ENCODE measurements around the gene OR5V1.
"Not testable (repeated sequence)": the region's sequence is repeated elsewhere in the genome, so short reads cannot be mapped to it uniquely, and the experiment has no call there.

OR5V1 gene

DNA sequence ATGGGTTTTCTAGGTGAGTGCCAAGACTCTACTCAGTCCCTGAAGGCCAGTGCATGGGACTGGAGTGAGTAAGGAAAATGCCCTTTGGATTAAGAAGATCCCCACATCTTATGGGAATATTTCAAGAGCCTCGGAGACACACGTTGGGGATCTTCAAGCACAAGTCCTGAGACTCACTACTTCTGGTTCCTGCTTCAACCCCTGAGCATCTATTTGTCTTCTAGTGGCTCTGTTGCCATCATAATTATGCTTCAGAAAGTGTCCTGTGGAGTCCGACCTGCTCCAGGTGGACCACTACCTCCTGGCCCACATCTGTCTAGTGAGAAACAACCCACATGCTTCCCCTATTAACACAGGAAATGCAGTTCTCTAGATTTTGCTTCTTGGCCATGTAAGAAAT is at the start of gene OR5V1:
Gene OR5V1, minus strand, starts transcription at position 101 of the 400 bp plus-strand sequence. CDS start 12,670 bp downstream, outside the sequence.
- DNase-seq (ENCODE audit: low read depth in 3 of 3) = no peak

DNA sequence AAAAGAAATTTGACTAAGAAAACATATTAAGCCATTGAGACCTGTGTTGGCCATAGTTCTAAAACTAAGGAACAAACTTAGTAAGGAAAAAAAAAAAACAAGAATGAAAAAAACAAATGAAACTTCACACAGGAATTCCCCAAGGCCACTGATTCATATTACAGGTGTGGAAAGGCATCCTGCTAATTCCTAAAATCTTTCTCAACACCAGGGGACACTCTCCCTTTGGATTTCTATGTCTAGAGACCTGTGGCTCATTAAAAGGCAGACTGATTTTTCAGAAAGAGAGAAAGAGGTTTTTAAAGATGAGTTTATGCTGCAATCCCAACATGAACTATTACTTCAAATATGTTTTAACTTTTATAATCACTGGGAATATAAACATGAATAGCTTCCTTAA is 45.9 kb upstream of the OR5V1 start, which contains the start of gene OR12D1:
Gene OR12D1, plus strand, starts transcription at position 341 of the 400 bp plus-strand sequence.
- DNase-seq (ENCODE audit: low read depth in 3 of 3) = no peak

DNA sequence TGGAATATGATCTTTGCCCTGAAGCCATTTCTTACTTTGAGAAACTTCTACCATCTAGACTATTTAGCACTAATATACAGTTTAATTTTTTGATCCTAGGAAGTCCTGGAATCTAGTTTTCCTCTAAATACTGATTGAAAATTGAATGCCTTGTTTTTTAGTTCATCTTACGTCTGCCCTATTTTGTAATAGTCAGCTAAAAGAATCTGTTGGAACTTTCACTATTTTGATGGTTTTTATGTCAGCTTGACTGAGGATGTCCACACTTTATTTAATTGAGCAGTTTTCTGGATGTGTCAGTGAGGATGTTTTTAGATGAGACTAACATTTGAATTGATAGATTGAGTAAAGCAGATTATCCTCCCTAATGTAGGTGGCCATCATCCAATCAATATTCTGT is 35.1 kb upstream of the OR5V1 start:
- no peak for DNase-seq (ENCODE audit: low read depth in 3 of 3)

DNA sequence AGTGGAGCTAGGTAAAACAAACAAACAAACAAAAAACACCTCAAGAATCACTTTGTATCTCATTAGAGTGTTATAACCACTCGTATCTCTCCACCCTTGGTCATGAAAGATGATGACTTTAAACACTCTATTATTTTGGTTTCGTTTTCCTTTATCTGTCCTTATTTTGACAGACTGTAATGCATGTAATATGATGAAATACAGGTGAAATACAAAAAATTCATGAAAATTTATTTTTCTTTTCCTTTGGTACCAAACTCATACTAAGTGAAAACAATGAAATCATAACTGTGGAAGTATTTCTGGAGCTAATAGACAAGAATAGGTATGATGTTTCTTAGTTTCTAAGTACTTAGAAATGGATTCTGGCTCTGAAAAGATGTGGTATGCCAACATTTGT is 30.9 kb upstream of the OR5V1 start:
- no peak for DNase-seq (ENCODE audit: low read depth in 3 of 3)

DNA sequence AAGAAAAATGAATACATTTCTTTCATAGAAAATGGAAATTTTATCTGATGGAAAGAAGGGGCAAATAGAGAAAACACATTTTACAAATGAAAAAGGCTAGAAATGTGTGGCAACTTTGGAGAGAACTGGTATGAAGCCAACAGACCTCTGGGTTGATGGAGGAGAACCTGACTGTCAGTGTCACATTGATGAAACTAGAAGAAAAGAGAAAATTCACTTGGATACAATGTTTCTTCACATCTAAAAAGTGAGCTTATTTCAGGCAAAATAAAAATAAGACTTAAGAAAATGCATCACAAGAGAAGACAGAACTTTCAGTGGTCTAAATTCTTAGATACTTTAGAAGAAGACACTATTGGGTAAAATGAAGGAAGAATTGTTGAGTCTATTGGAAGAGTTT is 26.7 kb upstream of the OR5V1 start, which contains the start of gene OR12D2:
Gene OR12D2, plus strand, starts transcription at position 301 of the 400 bp plus-strand sequence. CDS start 1,069 bp downstream, outside the sequence.
- no peak for DNase-seq (ENCODE audit: low read depth in 3 of 3)

DNA sequence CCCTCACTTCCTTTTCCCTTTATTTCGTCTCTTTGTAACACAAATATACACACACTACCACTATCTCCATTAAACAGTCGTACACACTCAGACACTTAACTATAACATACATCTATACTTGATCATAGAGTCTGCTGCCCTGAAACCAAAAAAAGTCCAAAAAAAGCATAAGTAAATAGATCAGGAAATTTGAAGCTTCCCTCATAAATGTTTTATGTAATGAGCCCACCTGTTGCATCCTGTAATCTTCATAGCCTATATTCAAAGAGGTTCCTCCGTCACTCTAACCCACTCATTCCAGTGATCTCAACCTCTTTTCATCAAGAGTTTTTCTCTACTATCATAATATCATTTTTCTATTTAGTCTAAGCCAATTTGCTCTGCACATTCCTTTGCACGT is 19.9 kb upstream of the OR5V1 start:
- DNase-seq (ENCODE audit: low read depth in 3 of 3) = no peak

DNA sequence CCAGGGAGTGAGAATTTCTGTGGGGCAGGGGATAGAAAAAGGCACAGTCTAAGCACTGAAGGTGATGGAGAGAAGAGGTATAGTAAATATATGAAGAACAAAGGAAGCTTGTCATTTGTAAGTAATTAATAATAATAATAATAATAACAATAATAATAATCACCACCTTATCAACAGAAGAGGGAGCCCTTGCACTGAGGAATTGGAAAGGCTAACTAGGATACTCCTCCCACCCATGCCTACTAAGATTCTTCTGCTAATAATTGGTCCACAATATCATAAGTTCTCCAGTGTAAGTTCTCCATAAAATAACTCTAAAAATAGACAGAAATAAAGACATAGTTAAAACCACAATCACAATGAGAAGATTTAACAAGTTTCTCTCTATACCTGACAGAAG is 7.3 kb upstream of the OR5V1 start:
- no peak for DNase-seq (ENCODE audit: low read depth in 3 of 3)

DNA sequence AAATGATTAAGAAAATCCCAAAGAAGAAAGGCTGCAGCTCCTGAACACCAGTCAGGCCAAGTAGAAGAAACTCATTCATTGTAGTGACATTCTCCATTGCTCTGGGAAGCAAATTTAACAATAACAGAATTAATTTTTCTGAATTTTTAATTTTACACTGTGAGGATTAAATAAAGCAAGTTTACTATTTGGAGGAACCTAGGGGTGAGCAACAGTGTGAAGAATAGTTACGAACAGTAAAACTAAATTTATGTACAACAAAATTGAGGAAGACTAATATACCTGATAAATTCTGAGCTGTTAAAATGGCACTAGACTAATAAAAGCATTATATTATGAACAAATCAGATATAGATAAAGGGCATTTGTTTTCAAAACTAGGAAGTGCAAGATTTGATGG is 6.5 kb upstream of the OR5V1 start, which contains the start of gene OR12D3:
Gene OR12D3, minus strand, starts transcription at position 101 of the 400 bp plus-strand sequence. Its CDS starts 4 bp downstream, at position 97.
- no peak for DNase-seq (ENCODE audit: low read depth in 3 of 3)

DNA sequence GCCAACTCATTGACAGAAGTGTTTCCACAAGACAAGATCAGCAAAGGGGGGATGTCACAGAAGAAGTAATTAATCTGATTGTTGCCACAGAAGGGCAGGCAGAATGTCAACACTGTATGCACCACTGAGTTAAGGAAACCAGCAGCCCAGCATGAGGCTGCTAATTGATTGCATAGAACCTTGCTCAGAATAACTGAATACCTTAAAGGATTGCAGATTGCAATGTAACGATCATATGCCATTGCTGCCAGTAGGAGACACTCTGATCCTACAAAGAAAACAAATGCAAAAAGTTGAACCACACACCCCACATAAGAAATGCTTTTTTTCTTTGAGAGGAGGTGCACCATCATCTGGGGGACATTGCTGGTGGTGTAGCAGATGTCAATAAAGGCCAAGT is 13.1 kb downstream of the OR5V1 start:
- no peak for DNase-seq (ENCODE audit: low read depth in 3 of 3)

DNA sequence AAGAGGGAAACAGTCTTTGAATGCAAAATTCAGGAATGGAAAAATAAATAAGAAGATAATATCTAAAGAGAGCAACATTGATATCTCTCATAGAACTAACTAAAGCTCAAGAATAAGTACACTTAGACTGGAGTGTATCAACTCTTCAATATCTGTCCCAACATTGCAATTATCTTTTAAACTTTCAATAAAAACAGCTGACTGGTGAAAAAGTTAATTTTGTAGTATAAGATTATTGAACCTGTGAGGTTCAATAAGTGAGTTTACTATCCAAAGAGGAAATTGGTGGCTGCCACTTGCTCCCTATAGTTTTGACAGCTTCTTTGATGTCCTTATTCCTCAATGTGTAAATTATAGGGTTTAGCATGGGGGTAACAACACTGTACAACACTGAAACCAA is 13.7 kb downstream of the OR5V1 start:
- DNase-seq (ENCODE audit: low read depth in 3 of 3) = no peak

DNA sequence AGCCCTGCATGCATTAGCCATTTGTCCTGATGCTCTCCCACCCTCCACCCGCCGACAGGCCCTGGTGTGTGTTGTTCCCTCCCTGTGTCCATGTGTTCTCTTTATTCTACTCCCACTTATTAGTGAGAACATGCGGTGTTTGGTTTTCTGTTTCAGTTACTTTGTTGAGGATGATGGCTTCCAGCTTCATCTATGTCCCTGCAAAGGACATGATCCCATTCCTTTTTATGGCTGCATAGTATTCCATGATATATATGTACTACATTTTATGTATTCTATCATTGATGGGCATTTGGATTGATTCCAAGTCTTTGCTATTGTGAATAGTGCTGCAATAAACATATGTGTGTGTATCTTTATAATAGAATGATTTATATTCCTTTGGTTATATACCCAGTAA is 19.3 kb downstream of the OR5V1 start:
- not testable (repeated sequence) for DNase-seq (ENCODE audit: low read depth in 3 of 3)

DNA sequence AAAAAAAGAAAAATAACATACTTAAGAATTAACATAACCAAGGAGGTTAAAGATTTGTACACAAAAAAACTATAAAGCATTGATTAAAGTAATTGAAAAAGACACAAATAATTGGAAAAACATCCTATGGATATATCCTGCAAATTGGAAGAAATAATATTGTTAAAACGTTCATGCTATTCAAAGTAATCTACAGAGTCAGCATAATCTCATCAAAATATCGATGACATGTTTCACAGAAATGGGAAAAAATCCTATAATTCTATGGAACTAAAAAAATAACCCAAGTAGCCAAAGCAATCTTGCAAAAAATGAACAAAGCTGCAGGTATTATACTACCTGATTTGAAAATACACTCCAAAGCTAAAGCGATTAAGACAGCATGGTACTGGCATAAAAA is 23.3 kb downstream of the OR5V1 start:
- DNase-seq (ENCODE audit: low read depth in 3 of 3) = no peak

DNA sequence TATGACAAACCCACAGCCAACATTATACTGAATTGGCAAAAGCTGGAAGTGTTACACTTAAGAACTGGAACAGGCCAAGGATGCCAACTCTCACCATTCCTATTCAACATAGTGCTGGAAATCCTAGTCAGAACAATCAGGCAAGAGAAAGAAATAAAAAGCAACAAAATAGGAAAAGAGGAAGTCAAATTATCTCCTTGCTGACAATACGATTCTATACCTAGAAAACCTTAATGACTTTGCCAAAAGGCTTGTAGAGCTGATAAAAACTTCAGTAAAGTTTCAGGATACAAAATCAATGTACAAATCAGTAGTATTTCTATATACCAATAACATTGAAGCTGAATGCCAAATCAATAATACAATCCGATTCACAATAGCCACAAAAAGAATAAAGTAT is 32.4 kb downstream of the OR5V1 start:
- no peak for DNase-seq (ENCODE audit: low read depth in 3 of 3)

DNA sequence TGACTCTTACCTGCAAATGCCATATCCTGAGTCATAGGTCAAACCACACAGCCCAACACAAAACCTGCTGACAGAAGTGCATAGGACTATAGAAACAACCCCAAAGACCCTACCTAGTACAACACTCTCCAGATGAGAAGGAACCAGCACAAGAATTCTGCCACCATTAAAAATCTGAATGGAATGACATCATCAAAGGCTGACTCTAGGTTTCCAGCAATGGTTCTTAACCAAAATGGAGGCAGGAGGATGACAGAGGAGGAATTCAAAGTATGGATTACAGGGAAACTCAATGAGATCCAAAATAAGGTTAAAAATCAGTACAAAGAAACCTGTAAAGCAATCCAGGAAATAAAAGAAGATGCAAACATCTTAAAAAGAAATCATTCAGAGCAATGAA is 36.0 kb downstream of the OR5V1 start:
- DNase-seq (ENCODE audit: low read depth in 3 of 3) = no peak

DNA sequence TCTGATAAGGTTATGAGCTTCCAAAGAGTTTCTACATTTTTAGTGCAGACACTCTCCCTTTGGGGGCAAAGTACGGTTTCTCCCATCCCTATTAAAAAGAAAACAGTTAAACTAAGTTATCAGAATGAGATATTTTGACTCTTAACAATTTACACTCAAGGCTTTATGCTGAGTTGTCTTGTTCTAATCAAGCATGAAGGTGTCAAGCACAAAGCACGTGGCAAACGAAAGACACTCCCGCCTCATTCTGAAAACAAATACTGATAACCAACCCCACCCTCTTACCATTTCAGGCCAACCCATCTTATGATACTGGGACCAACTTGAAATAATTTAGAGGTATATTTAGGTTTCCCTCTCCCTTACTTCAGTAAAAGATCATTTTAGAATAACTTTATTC is 42.9 kb downstream of the OR5V1 start:
- DNase-seq (ENCODE audit: low read depth in 3 of 3) = no peak

DNA sequence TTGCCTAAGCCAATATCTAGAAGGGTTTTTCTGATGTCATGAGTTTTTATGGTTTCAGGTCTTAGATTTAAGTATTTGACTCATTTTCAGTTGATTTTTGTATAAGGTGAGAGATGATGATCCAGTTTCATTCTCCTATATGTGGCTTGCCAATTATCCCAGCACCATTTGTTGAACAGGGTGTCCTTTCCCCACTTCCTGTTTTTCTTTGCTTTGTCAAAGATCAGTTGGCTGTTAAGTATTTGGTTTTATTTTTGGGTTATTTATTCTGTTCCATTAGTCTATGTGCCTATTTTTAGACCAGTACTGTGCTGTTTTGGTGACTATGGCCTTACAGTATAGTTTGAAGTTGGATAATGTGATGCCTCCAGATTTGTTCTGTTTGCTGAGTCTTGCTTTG is 45.3 kb downstream of the OR5V1 start:
- DNase-seq (ENCODE audit: low read depth in 3 of 3) = not testable (repeated sequence)

DNA sequence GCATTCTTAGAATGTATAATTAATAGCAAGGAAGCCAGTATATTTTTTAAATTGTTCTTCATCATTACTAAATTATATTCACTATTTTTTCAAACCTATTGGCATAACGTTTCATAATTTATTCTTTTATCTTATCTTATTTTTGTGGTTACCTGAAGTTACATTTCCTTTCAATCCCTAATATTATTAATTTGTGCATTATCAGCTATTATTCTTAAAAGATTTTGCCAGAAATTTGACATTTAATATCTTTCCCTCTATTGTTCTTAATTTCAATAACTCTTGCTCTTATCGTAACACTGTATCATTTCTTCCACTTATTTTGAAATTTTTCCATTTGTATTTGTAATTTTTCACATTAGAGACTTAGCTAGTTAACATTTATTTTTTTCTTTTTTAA is 48.7 kb downstream of the OR5V1 start:
- DNase-seq (ENCODE audit: low read depth in 3 of 3) = no peak

All from stimulated activated CD4-positive, alpha-beta T cell treated with anti-CD3 and anti-CD28 coated beads, TNF-alpha, amount 100 ng/mL, for 4 hours (primary cell).